Neural progenitor cell (in vitro differentiated cells): Measurements from ENCODE around the gene TSGA10IP.

Experiments used
- CTCF ChIP-seq: fragments of 200-600 bp; sonication (generic); IDR thresholded peaks from 2 replicates; pipeline ENCODE4 v1.5.1; 2017; ENCODE audit warnings: antibody characterized with exemption, mild to moderate bottlenecking
- EZH2 ChIP-seq: fragments of 200-600 bp; sonication (generic); IDR thresholded peaks from 2 replicates; pipeline ENCODE4 v1.6.1; 2017; ENCODE audit warnings: antibody characterized with exemption, mild to moderate bottlenecking, moderate library complexity

- TF ChIP-seq CTCF (no peak), EZH2 (no peak)
Observed at GRCh38 chr11:65987336-65987735, 42.1 kb downstream of the TSGA10IP start.
